Astrocyte (in vitro differentiated cells and primary cell): ENCODE results near the gene KIF25. TPM values are rescaled to one million over a fixed set of nuclear protein-coding genes. Genes with fewer than 3 reads are reported as not detected.

Experiments
- DNase-seq: peaks from one replicate; pipeline ENCODE4 v3.0.0-alpha.2; 2010; ENCODE audit warnings: low read depth
- FAIRE-seq: peaks from 2 replicates; lab custom pipeline; 2011; peaks lifted over from hg19 to GRCh38; lab: Jason Lieb, UNC
- H2AFZ ChIP-seq: 2 replicates; pipeline ENCODE4 v1.6.0; 2012; ENCODE audit warnings: low read depth, low read length, inconsistent platforms
- H3K27ac ChIP-seq: 2 replicates; pipeline ENCODE4 v1.5.1; 2011; ENCODE audit warnings: low read depth, low read length, inconsistent platforms
- H3K27me3 ChIP-seq: 2 replicates; pipeline ENCODE4 v1.6.0; 2011; ENCODE audit warnings: low read length, inconsistent platforms; ENCODE audit not compliant: insufficient read depth
- H3K36me3 ChIP-seq: 2 replicates; pipeline ENCODE4 v1.5.1; 2011; ENCODE audit warnings: low read length, inconsistent platforms; ENCODE audit not compliant: insufficient read depth
- H3K4me1 ChIP-seq: 2 replicates; pipeline ENCODE4 v1.5.1; 2011; ENCODE audit warnings: low read length, inconsistent platforms; ENCODE audit not compliant: insufficient read depth
- H3K4me2 ChIP-seq: 2 replicates; pipeline ENCODE4 v1.6.0; 2012; ENCODE audit warnings: low read length, inconsistent platforms
- H3K4me3 ChIP-seq: 2 replicates; pipeline ENCODE4 v1.5.1; 2011; ENCODE audit warnings: low read depth, mild to moderate bottlenecking, low read length, inconsistent platforms; ENCODE audit not compliant: insufficient read depth
- H3K79me2 ChIP-seq: 2 replicates; pipeline ENCODE4 v1.6.0; 2012; ENCODE audit warnings: mild to moderate bottlenecking, low read length, inconsistent platforms; ENCODE audit not compliant: insufficient read depth
- H3K9ac ChIP-seq: 2 replicates; pipeline ENCODE4 v1.6.0; 2012; ENCODE audit warnings: mild to moderate bottlenecking, low read length, inconsistent platforms
- H3K9me3 ChIP-seq: 2 replicates; pipeline ENCODE4 v1.5.1; 2012; ENCODE audit warnings: low read depth, mild to moderate bottlenecking, low read length, inconsistent platforms; ENCODE audit not compliant: insufficient read depth
- H4K20me1 ChIP-seq: 2 replicates; pipeline ENCODE4 v1.6.0; 2012; ENCODE audit warnings: low read length, inconsistent platforms; ENCODE audit not compliant: insufficient read depth
- H3K27ac Mint-ChIP-seq: one replicate; pipeline ENCODE4 v1.8.0; 2021; ENCODE audit warnings: mild to moderate bottlenecking, mixed read lengths; ENCODE audit not compliant: unreplicated experiment
- H3K27me3 Mint-ChIP-seq: one replicate; pipeline ENCODE4 v1.8.0; 2021; ENCODE audit warnings: low read depth, mixed read lengths; ENCODE audit not compliant: unreplicated experiment
- H3K36me3 Mint-ChIP-seq: one replicate; pipeline ENCODE4 v1.8.0; 2021; ENCODE audit warnings: low read depth, mixed read lengths; ENCODE audit not compliant: unreplicated experiment
- H3K4me1 Mint-ChIP-seq: one replicate; pipeline ENCODE4 v1.8.0; 2021; ENCODE audit warnings: low read depth, mixed read lengths; ENCODE audit not compliant: unreplicated experiment
- H3K4me3 Mint-ChIP-seq: one replicate; pipeline ENCODE4 v1.8.0; 2021; ENCODE audit warnings: mild to moderate bottlenecking, moderate library complexity, mixed read lengths; ENCODE audit not compliant: unreplicated experiment
- H3K9me3 Mint-ChIP-seq: one replicate; pipeline ENCODE4 v1.8.0; 2021; ENCODE audit warnings: mild to moderate bottlenecking, mixed read lengths; ENCODE audit not compliant: unreplicated experiment
- CTCF ChIP-seq: IDR thresholded peaks from 2 replicates; pipeline ENCODE4 v1.5.1; 2011; ENCODE audit warnings: low read depth, mild to moderate bottlenecking, inconsistent platforms, low read length, moderate library complexity; ENCODE audit not compliant: insufficient read depth
- EZH2 ChIP-seq: IDR thresholded peaks from 2 replicates; pipeline ENCODE4 v1.6.1; 2012; ENCODE audit warnings: mild to moderate bottlenecking, low read length, inconsistent platforms; ENCODE audit not compliant: insufficient read depth
- total RNA-seq: library from RNA; stranded (reverse); gene quantifications from 2 replicates; pipeline ENCODE4 v1.2.1, GENCODE V29; 2021

Gene KIF25
- total RNA-seq, 1 donor from 2014 or later, result not detected

DNA sequence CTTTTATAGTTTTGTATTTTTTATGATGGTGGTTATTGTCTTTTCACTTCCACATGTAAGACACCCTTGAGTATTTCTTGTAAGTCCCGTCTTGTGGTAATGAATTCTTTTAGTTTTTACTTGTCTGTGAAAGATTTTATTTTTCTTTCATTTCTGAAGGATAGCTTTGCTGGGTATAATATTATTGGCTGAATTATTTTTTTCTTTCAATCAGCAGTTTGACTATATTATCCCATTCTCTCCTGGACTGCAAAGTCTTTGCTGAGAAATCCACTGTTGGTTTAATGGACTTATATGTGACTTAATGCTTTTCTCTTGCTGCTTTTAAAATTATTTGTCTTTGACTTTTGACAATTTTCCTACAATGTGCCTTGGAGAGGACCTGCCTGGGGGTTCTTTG, 13.8 kb downstream of the KIF25 start:
- Histone ChIP-seq H3K9me3 (peaks cover 13% of the 10 kb centered on the region), H3K36me3 (no peaks in the 10 kb centered on the region), H3K27ac (no peak overlapping the region), H4K20me1 (no peaks in the 10 kb centered on the region), H3K79me2 (no peaks in the 10 kb centered on the region), H2AFZ (no peak overlapping the region), H3K4me3 (no peak overlapping the region), H3K27me3 (peaks cover 5% of the 10 kb centered on the region), H3K4me1 (peaks cover 10% of the 10 kb centered on the region), H3K4me2 (no peak overlapping the region), H3K9ac (no peak overlapping the region)
- Mint-ChIP-seq H3K27ac (no peak overlapping the region), H3K36me3 (peaks cover 9% of the 10 kb centered on the region), H3K4me1 (peaks cover 5% of the 10 kb centered on the region), H3K4me3 (no peak overlapping the region), H3K9me3 (peaks cover 41% of the 10 kb centered on the region), H3K27me3 (peaks cover 5% of the 10 kb centered on the region)
- DNase-seq (no peak), FAIRE-seq (no peak)
- TF ChIP-seq CTCF (no peak), EZH2 (no peak)

DNA sequence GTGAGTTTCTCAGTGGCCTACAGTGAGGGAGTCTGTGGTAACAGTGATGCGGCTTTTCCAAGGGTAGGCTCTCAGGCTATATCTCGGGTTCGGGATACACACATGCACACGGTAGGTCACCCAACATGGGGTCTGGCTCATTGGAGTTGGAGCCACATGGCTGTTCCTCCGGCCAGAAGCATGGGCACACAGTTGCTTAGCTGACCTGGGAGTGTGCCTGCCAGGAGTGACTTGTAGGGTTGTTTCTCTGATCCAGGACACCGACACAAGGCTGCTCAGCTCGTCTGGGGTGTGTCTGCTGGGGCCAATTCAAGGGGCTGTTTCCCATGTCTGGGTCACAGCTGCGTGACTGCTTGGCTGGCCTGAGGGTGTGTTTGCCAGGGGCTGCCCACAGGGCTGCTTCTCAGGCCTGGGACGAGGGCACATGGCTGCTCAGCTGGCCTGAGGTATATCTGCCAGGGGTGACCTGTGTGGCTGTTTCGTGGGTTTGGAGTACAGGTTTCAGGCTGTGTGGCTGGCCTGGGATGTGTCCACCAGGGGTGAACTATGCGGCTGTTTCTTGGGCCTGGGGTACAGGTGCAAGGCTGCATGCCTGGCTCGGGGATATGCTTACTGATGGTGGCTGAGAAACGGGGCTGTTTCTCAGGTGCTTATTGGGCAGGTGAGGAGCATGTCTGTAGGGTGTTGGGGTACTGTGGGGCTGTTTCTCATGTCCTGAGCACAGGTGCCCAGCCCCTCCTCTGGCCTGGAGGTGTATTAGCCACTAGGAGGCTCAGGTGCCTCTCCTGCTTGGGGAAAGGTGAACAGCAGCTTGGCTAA, 15.2 kb downstream of the KIF25 start:
- H3K36me3 Mint-ChIP-seq, result peaks cover 9% of the 10 kb centered on the region
- peaks cover 5% of the 10 kb centered on the region for H3K27me3 Mint-ChIP-seq
- no peak overlapping the region for H3K9ac ChIP-seq
- H3K27ac Mint-ChIP-seq, result no peak overlapping the region
- TF ChIP-seq CTCF (no peak), EZH2 (no peak)
- peaks cover 5% of the 10 kb centered on the region for H3K4me1 Mint-ChIP-seq
- H3K4me3 ChIP-seq, result no peak overlapping the region
- DNase-seq, result no peak
- no peak overlapping the region for H2AFZ ChIP-seq
- FAIRE-seq, result no peak
- no peaks in the 10 kb centered on the region for H4K20me1 ChIP-seq
- H3K9me3 ChIP-seq, result peaks cover 13% of the 10 kb centered on the region
- no peak overlapping the region for H3K4me2 ChIP-seq
- H3K4me1 ChIP-seq, result peaks cover 5% of the 10 kb centered on the region
- H3K36me3 ChIP-seq, result no peaks in the 10 kb centered on the region
- H3K4me3 Mint-ChIP-seq, result no peak overlapping the region
- H3K27me3 ChIP-seq, result peaks cover 13% of the 10 kb centered on the region
- H3K9me3 Mint-ChIP-seq, result peaks cover 44% of the 10 kb centered on the region
- H3K79me2 ChIP-seq, result no peaks in the 10 kb centered on the region
- no peak overlapping the region for H3K27ac ChIP-seq

DNA sequence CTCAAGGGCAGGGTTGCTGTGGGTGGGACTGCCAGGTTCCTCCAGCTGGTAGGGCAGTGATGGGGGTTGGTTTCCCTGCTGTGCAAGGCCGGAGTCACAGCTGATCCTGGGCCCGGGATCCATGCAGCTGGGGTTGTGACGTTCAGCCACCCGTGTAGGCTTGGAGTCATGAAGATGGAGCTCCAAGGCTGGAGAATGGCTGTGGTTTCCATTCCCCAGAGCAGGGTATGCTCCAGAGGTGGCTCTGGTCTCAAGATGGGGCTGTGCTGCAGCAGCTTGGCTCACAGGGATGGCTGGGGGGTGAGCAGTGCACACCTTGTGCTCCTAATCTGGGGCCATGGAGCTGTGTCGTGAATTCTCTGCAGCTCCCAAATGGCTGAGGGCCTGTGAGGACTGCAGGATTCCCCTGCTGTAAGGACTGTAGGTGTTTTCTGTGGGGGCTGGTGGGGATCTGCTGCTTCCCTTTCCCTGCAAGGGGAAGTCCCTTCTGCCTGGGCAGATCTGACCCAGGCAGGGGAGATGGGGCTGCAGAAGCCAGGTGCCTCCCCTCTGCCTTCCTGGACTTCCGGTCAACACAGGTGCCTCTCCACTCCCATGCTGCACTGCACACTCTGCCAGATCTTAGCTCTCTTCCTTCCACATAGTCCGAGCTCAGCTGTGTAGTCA, 15.9 kb downstream of the KIF25 start:
- Histone ChIP-seq H3K27me3 (peaks cover 17% of the 10 kb centered on the region), H3K27ac (no peak overlapping the region), H3K9ac (no peak overlapping the region), H3K4me2 (no peak overlapping the region), H3K9me3 (peaks cover 13% of the 10 kb centered on the region), H2AFZ (no peak overlapping the region), H3K79me2 (no peaks in the 10 kb centered on the region), H4K20me1 (no peaks in the 10 kb centered on the region), H3K36me3 (no peaks in the 10 kb centered on the region), H3K4me1 (no peaks in the 10 kb centered on the region), H3K4me3 (no peak overlapping the region)
- FAIRE-seq (no peak), DNase-seq (no peak)
- Mint-ChIP-seq H3K27me3 (peaks cover 7% of the 10 kb centered on the region), H3K27ac (no peak overlapping the region), H3K4me3 (no peak overlapping the region), H3K36me3 (peaks cover 9% of the 10 kb centered on the region), H3K4me1 (peaks cover 3% of the 10 kb centered on the region), H3K9me3 (peaks cover 42% of the 10 kb centered on the region)
- TF ChIP-seq EZH2, result no peak
- TF ChIP-seq CTCF, result no peak
